H1 (cell line): ENCODE data around the gene PTPN5. TPM values are rescaled to one million over a fixed set of nuclear protein-coding genes. Genes with fewer than 3 reads are reported as not detected.

Experiments
- ASH2L ChIP-seq: fragments of 200-600, 300-600 bp; sonication (generic); IDR thresholded peaks from one replicate; pipeline ENCODE4 v1.7.1; 2017; ENCODE audit warnings: low read length
- GABPA ChIP-seq: IDR thresholded peaks from 2 replicates; pipeline ENCODE4 v1.6.1; 2011; ENCODE audit warnings: mild to moderate bottlenecking, low read length, moderate library complexity, borderline replicate concordance; ENCODE audit not compliant: insufficient read depth
- JUN ChIP-seq: IDR thresholded peaks from 2 replicates; pipeline ENCODE4 v1.6.1; 2011; ENCODE audit warnings: low read depth, mild to moderate bottlenecking, improper control_type of control experiment, low read length
- KDM5A ChIP-seq: fragments of 200-600 bp; IDR thresholded peaks from 2 replicates; pipeline ENCODE4 v1.7.1; 2012; ENCODE audit warnings: mild to moderate bottlenecking, low read length, inconsistent platforms, mixed read lengths
- NANOG ChIP-seq: IDR thresholded peaks from 2 replicates; pipeline ENCODE4 v1.6.1; 2011; ENCODE audit warnings: low read length, low read depth, mild to moderate bottlenecking, inconsistent platforms; ENCODE audit not compliant: insufficient read depth, poor library complexity, severe bottlenecking
- RAD21 ChIP-seq, 2 experiments: IDR thresholded peaks in 1 of 2; conservative IDR thresholded peaks in 1 of 2; 2 replicates each; pipeline ENCODE4 v1.6.1; 2011; ENCODE audit warnings: low read depth in 2 of 2, low read length in 2 of 2, improper control_type of control experiment in 1 of 2, inconsistent platforms in 1 of 2, mild to moderate bottlenecking in 1 of 2, moderate library complexity in 1 of 2
- polyA plus RNA-seq, 7 experiments: library from polyadenylated mRNA; depleted of rRNA in 3 of 7; stranded (reverse) in 5 of 7; unstranded in 2 of 7; fragments of >200 nt in 5 of 7; fragments of 200-250 nt in 2 of 7; gene quantifications; 1 replicate in 5 of 7; 2 replicates in 1 of 7; 4 replicates in 1 of 7; pipeline versions ENCODE4 v1.2.1 to v1.2.3, GENCODE V29; 2011 to 2013; ENCODE audit warnings: missing spikeins in 2 of 7, mixed read lengths in 2 of 7
- total RNA-seq: library from RNA; stranded (reverse); fragmentation: NEBNext Ultra II Directional; extraction: Animal tissue kit (Norgen Biotek cat#: 25700); gene quantifications from 2 replicates; pipeline ENCODE4 v1.2.1, GENCODE V29; 2021
- TF ChIP-seq, protein P1 (sequence below): fragments of 300-600 bp; sonication (generic); IDR thresholded peaks from 2 replicates; pipeline ENCODE4 v1.7.1; 2012; ENCODE audit warnings: low read length, moderate library complexity, mild to moderate bottlenecking, inconsistent platforms; ENCODE audit not compliant: insufficient replicate concordance

Gene PTPN5
- total and polyA plus RNA-seq, 2 of the 8 experiments (the other 6 are each of a cell fraction or from before 2014, with no cell fraction given), result 8.4 to 12.9 TPM

- TF ChIP-seq, protein P1, sequence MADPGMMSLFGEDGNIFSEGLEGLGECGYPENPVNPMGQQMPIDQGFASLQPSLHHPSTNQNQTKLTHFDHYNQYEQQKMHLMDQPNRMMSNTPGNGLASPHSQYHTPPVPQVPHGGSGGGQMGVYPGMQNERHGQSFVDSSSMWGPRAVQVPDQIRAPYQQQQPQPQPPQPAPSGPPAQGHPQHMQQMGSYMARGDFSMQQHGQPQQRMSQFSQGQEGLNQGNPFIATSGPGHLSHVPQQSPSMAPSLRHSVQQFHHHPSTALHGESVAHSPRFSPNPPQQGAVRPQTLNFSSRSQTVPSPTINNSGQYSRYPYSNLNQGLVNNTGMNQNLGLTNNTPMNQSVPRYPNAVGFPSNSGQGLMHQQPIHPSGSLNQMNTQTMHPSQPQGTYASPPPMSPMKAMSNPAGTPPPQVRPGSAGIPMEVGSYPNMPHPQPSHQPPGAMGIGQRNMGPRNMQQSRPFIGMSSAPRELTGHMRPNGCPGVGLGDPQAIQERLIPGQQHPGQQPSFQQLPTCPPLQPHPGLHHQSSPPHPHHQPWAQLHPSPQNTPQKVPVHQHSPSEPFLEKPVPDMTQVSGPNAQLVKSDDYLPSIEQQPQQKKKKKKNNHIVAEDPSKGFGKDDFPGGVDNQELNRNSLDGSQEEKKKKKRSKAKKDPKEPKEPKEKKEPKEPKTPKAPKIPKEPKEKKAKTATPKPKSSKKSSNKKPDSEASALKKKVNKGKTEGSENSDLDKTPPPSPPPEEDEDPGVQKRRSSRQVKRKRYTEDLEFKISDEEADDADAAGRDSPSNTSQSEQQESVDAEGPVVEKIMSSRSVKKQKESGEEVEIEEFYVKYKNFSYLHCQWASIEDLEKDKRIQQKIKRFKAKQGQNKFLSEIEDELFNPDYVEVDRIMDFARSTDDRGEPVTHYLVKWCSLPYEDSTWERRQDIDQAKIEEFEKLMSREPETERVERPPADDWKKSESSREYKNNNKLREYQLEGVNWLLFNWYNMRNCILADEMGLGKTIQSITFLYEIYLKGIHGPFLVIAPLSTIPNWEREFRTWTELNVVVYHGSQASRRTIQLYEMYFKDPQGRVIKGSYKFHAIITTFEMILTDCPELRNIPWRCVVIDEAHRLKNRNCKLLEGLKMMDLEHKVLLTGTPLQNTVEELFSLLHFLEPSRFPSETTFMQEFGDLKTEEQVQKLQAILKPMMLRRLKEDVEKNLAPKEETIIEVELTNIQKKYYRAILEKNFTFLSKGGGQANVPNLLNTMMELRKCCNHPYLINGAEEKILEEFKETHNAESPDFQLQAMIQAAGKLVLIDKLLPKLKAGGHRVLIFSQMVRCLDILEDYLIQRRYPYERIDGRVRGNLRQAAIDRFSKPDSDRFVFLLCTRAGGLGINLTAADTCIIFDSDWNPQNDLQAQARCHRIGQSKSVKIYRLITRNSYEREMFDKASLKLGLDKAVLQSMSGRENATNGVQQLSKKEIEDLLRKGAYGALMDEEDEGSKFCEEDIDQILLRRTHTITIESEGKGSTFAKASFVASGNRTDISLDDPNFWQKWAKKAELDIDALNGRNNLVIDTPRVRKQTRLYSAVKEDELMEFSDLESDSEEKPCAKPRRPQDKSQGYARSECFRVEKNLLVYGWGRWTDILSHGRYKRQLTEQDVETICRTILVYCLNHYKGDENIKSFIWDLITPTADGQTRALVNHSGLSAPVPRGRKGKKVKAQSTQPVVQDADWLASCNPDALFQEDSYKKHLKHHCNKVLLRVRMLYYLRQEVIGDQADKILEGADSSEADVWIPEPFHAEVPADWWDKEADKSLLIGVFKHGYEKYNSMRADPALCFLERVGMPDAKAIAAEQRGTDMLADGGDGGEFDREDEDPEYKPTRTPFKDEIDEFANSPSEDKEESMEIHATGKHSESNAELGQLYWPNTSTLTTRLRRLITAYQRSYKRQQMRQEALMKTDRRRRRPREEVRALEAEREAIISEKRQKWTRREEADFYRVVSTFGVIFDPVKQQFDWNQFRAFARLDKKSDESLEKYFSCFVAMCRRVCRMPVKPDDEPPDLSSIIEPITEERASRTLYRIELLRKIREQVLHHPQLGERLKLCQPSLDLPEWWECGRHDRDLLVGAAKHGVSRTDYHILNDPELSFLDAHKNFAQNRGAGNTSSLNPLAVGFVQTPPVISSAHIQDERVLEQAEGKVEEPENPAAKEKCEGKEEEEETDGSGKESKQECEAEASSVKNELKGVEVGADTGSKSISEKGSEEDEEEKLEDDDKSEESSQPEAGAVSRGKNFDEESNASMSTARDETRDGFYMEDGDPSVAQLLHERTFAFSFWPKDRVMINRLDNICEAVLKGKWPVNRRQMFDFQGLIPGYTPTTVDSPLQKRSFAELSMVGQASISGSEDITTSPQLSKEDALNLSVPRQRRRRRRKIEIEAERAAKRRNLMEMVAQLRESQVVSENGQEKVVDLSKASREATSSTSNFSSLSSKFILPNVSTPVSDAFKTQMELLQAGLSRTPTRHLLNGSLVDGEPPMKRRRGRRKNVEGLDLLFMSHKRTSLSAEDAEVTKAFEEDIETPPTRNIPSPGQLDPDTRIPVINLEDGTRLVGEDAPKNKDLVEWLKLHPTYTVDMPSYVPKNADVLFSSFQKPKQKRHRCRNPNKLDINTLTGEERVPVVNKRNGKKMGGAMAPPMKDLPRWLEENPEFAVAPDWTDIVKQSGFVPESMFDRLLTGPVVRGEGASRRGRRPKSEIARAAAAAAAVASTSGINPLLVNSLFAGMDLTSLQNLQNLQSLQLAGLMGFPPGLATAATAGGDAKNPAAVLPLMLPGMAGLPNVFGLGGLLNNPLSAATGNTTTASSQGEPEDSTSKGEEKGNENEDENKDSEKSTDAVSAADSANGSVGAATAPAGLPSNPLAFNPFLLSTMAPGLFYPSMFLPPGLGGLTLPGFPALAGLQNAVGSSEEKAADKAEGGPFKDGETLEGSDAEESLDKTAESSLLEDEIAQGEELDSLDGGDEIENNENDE, result no peak
- TF ChIP-seq ASH2L (no peak), GABPA (no peak), KDM5A (no peak), JUN (no peak), NANOG (no peak), RAD21 (IDR thresholded peaks at IDR 0.05 in 1 of 2, conservative IDR thresholded peaks at IDR 0.05 in 1 of 2; ENCODE audit: low read depth in 2 of 2, low read length in 2 of 2) (no peak)
Measured at GRCh38 chr11:18697576-18697975, 94.0 kb downstream of the PTPN5 start (continued).
